SJCRH30 (cell line): ENCODE measurements around the gene RFC1. TPM values are rescaled to one million over a fixed set of nuclear protein-coding genes. Genes with fewer than 3 reads are reported as not detected.

Source experiments
- DNase-seq, 2 experiments: peaks; one replicate each; pipeline ENCODE4 v3.0.0-alpha.2; 2015 to 2020
- H3K27ac ChIP-seq: fragments of 250-450 bp; sonication (Bioruptor Pico); 2 replicates; pipeline ENCODE4 v1.5.1; 2020; ENCODE audit warnings: mild to moderate bottlenecking, moderate library complexity
- H3K27me3 ChIP-seq: fragments of 250-450 bp; sonication (Bioruptor Pico); 2 replicates; pipeline ENCODE4 v1.5.1; 2020; ENCODE audit warnings: mild to moderate bottlenecking, moderate library complexity
- H3K36me3 ChIP-seq: fragments of 250-450 bp; sonication (Bioruptor Pico); 2 replicates; pipeline ENCODE4 v1.5.1; 2020; ENCODE audit warnings: mild to moderate bottlenecking, moderate library complexity
- H3K4me1 ChIP-seq: fragments of 250-450 bp; sonication (Bioruptor Pico); 2 replicates; pipeline ENCODE4 v1.5.1; 2020; ENCODE audit warnings: mild to moderate bottlenecking, moderate library complexity
- H3K4me3 ChIP-seq: fragments of 250-450 bp; sonication (Bioruptor Pico); 2 replicates; pipeline ENCODE4 v1.5.1; 2020; ENCODE audit warnings: mild to moderate bottlenecking, moderate library complexity
- H3K9me3 ChIP-seq: fragments of 250-450 bp; sonication (Bioruptor Pico); replicated peaks from 2 replicates; pipeline ENCODE4 v1.5.1; 2020; ENCODE audit warnings: mild to moderate bottlenecking, moderate library complexity
- total RNA-seq: library from RNA; depleted of rRNA; stranded (reverse); fragments of >200 nt; shearing (Covaris generic); gene quantifications from 2 replicates; pipeline ENCODE4 v1.2.3, GENCODE V29; 2014; rRNA removed

Gene RFC1
- total RNA-seq, 1 experiment from 2014 or later, result 77.8 TPM

- Histone ChIP-seq H3K36me3 (no peaks in the 10 kb centered on the region), H3K9me3 (no peaks in the 10 kb centered on the region), H3K27me3 (no peaks in the 10 kb centered on the region), H3K4me1 (peaks cover 8% of the 10 kb centered on the region; the same call in 1 of the 2 replicates), H3K4me3 (no peak overlapping the region), H3K27ac (no peak overlapping the region)
- peak in 1 of 2 experiments; percentile 11 for DNase-seq
These were observed 102.3 kb downstream of the RFC1 start for GRCh38 chr4:39263895-39264294.

GRCh38 chr4:39259571-39260330 is 106.4 kb downstream of the RFC1 start:
- Histone ChIP-seq H3K27ac (no peak overlapping the region), H3K4me3 (no peak overlapping the region), H3K9me3 (no peaks in the 10 kb centered on the region), H3K36me3 (peaks cover 1% of the 10 kb centered on the region; the same call in 1 of the 2 replicates), H3K4me1 (peaks cover 23% of the 10 kb centered on the region), H3K27me3 (no peaks in the 10 kb centered on the region)
- no peak for DNase-seq

- H3K9me3 ChIP-seq, result no peaks in the 10 kb centered on the region
- peak overlapping the region; percentile 48 for H3K27ac ChIP-seq
- no peak overlapping the region for H3K4me3 ChIP-seq
- DNase-seq, result peak in 1 of 2 experiments; percentile 19
- H3K27me3 ChIP-seq, result no peaks in the 10 kb centered on the region
- peaks cover 26% of the 10 kb centered on the region for H3K4me1 ChIP-seq
- peaks cover 3% of the 10 kb centered on the region; the same call in 1 of the 2 replicates for H3K36me3 ChIP-seq
These were observed 109.7 kb downstream of the RFC1 start for GRCh38 chr4:39256436-39256835.

- peaks cover 26% of the 10 kb centered on the region for H3K4me1 ChIP-seq
- H3K27ac ChIP-seq, result peak overlapping the region; percentile 48
- DNase-seq, result peak; percentile 10 to 50
- H3K9me3 ChIP-seq, result no peaks in the 10 kb centered on the region
- peaks cover 3% of the 10 kb centered on the region; the same call in 1 of the 2 replicates for H3K36me3 ChIP-seq
- no peak overlapping the region for H3K4me3 ChIP-seq
- H3K27me3 ChIP-seq, result no peaks in the 10 kb centered on the region
These were observed 110.3 kb downstream of the RFC1 start for GRCh38 chr4:39255871-39256270.

GRCh38 chr4:39255266-39255665 is 110.9 kb downstream of the RFC1 start:
- DNase-seq, result peak; percentile 21 to 33
- H3K27ac ChIP-seq, result peak overlapping the region; percentile 48
- peaks cover 3% of the 10 kb centered on the region; the same call in 1 of the 2 replicates for H3K36me3 ChIP-seq
- no peaks in the 10 kb centered on the region for H3K9me3 ChIP-seq
- H3K4me3 ChIP-seq, result no peak overlapping the region
- H3K27me3 ChIP-seq, result no peaks in the 10 kb centered on the region
- H3K4me1 ChIP-seq, result peaks cover 26% of the 10 kb centered on the region

GRCh38 chr4:39243462-39243861 is 122.7 kb downstream of the RFC1 start:
- no peaks in the 10 kb centered on the region for H3K4me1 ChIP-seq
- H3K27me3 ChIP-seq, result no peaks in the 10 kb centered on the region
- H3K36me3 ChIP-seq, result peaks cover 3% of the 10 kb centered on the region; the same call in 1 of the 2 replicates
- H3K4me3 ChIP-seq, result no peak overlapping the region
- DNase-seq, result no peak
- no peak overlapping the region for H3K27ac ChIP-seq
- H3K9me3 ChIP-seq, result no peaks in the 10 kb centered on the region

Other genes starting within 250 kb of the RFC1 start
- 15.9 and 21.1 TPM in 2 replicates for gene WDR19, start 183.8 kb downstream of the RFC1 start, total RNA-seq
- gene KLB, start 40.6 kb upstream of the RFC1 start, total RNA-seq, result 0.02 TPM in 1 of 2 replicates, not detected in the other
- 5,399 and 5,923 TPM in 2 replicates for gene RPL9, start 92.6 kb upstream of the RFC1 start, total RNA-seq
- gene LIAS, start 92.7 kb upstream of the RFC1 start, total RNA-seq, result 19.7 and 20.3 TPM in 2 replicates
- 67.3 and 80.3 TPM in 2 replicates for gene UGDH, start 161.1 kb upstream of the RFC1 start, total RNA-seq